ENCODE measurements around the gene RNF214.
"Not testable (repeated sequence)": the region's sequence is repeated elsewhere in the genome, so short reads cannot be mapped to it uniquely, and the experiment has no call there.

GRCh38 chr11:117272175-117272574, 39.7 kb downstream of the RNF214 start:
- TF ChIP-seq POLR2A, CTCF (IDR thresholded peaks at IDR 0.05): not testable (repeated sequence)
